Type B pancreatic cell (in vitro differentiated cells): ENCODE results near the gene CORO1C. TPM values are rescaled to one million over a fixed set of nuclear protein-coding genes. Genes with fewer than 3 reads are reported as not detected.

Experiments used
- DNase-seq: peaks from one replicate; pipeline ENCODE4 v3.0.0; 2021; ENCODE audit warnings: mixed read lengths; ENCODE audit not compliant: unreplicated experiment; ENCODE audit errors: extremely low spot score
- H3K27ac Mint-ChIP-seq: 2 replicates; pipeline ENCODE4 v1.8.0; 2021; ENCODE audit warnings: mild to moderate bottlenecking, mixed read lengths
- H3K27me3 Mint-ChIP-seq: 2 replicates; pipeline ENCODE4 v1.8.0; 2021; ENCODE audit warnings: mixed read lengths
- H3K36me3 Mint-ChIP-seq: 2 replicates; pipeline ENCODE4 v1.8.0; 2021; ENCODE audit warnings: mixed read lengths
- H3K4me1 Mint-ChIP-seq: one replicate; pipeline ENCODE4 v1.8.0; 2021; ENCODE audit warnings: mixed read lengths; ENCODE audit not compliant: unreplicated experiment
- H3K4me3 Mint-ChIP-seq: 2 replicates; pipeline ENCODE4 v1.8.0; 2021; ENCODE audit warnings: mild to moderate bottlenecking, mixed read lengths
- H3K9me3 Mint-ChIP-seq: 2 replicates; pipeline ENCODE4 v1.8.0; 2021; ENCODE audit warnings: mixed read lengths
- total RNA-seq: library from RNA; stranded (reverse); gene quantifications from 2 replicates; pipeline ENCODE4 v1.2.1, GENCODE V29; 2021; ENCODE audit warnings: low replicate concordance
- TF ChIP-seq, protein P1 (sequence below): fragments of 200-600 bp; sonication (generic); conservative IDR thresholded peaks from 2 replicates; pipeline ENCODE4 v1.5.0; 2021; ENCODE audit warnings: antibody characterized with exemption, mild to moderate bottlenecking

CORO1C gene
- total RNA-seq, 1 donor from 2014 or later, result 103 TPM

DNA sequence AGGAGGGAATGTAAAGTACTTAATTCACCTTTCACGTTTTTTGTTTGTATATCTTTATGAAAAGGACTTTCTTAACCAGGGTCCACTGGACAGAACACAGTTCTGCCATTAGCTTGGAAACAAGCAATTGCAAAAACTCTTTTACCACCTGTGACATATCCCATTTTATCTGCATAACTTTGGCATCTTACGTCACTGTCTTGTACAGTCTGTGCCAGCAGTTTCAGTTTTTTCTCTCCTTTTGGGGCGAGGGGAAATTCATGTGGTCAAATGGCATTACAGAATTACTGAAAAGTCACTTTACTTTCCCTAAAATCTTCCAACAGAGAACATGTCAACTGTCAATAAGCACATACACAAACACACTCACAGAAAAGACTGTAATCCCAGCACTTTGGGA, 53.9 kb downstream of the CORO1C start:
- no peak overlapping the region for H3K27ac Mint-ChIP-seq
- peaks cover 28% of the 10 kb centered on the region for H3K36me3 Mint-ChIP-seq
- H3K9me3 Mint-ChIP-seq, result peaks cover 5% of the 10 kb centered on the region
- DNase-seq, result no peak
- H3K4me3 Mint-ChIP-seq, result no peak overlapping the region
- H3K4me1 Mint-ChIP-seq, result peaks cover 6% of the 10 kb centered on the region
- TF ChIP-seq, protein P1, sequence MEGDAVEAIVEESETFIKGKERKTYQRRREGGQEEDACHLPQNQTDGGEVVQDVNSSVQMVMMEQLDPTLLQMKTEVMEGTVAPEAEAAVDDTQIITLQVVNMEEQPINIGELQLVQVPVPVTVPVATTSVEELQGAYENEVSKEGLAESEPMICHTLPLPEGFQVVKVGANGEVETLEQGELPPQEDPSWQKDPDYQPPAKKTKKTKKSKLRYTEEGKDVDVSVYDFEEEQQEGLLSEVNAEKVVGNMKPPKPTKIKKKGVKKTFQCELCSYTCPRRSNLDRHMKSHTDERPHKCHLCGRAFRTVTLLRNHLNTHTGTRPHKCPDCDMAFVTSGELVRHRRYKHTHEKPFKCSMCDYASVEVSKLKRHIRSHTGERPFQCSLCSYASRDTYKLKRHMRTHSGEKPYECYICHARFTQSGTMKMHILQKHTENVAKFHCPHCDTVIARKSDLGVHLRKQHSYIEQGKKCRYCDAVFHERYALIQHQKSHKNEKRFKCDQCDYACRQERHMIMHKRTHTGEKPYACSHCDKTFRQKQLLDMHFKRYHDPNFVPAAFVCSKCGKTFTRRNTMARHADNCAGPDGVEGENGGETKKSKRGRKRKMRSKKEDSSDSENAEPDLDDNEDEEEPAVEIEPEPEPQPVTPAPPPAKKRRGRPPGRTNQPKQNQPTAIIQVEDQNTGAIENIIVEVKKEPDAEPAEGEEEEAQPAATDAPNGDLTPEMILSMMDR, result no peak
- no peaks in the 10 kb centered on the region for H3K27me3 Mint-ChIP-seq

DNA sequence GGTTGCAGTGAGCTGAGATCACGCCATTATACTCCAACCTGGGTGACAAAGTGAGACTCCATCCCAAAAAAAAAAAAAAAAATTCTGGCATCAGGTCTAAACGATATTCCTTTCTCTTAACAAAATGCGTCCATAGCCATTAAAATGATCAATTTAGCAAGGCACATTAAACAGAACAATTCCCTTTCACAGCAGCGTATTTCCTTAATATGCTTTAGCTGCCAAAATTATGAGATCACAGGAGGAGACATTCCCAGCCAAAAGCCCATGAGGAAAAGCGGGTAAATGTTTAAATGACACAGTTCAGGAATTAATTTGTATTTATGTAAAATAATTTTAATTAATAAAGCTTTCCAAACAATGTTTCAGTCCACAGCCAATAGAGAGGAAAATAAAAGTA, 54.6 kb downstream of the CORO1C start:
- no peak for DNase-seq
- H3K9me3 Mint-ChIP-seq, result peaks cover 5% of the 10 kb centered on the region
- TF ChIP-seq, protein P1, result no peak
- H3K4me3 Mint-ChIP-seq, result no peak overlapping the region
- H3K4me1 Mint-ChIP-seq, result peaks cover 11% of the 10 kb centered on the region
- peaks cover 33% of the 10 kb centered on the region for H3K36me3 Mint-ChIP-seq
- no peak overlapping the region for H3K27ac Mint-ChIP-seq
- no peaks in the 10 kb centered on the region for H3K27me3 Mint-ChIP-seq

DNA sequence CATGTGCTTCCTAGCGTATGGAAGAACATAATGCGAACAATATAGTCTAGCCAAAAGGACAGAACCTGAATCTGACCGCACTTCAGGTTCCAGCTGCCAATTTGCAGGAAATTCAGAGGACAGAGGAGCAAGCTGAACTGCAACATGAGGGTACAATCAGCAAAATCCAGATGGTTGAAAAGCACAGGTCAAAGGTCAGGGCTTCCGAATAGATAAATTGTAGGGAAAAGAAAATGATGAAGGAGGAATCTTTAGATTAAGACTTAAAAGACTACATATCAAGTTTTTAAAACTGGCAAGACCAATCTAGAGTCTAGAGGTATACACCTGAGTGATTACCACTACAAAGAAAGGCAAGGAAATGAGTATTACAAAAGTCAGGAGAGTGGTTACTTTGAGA, 55.5 kb downstream of the CORO1C start:
- TF ChIP-seq, protein P1, result no peak
- no peak for DNase-seq
- H3K9me3 Mint-ChIP-seq, result no peaks in the 10 kb centered on the region
- peaks cover 33% of the 10 kb centered on the region for H3K36me3 Mint-ChIP-seq
- no peak overlapping the region for H3K27ac Mint-ChIP-seq
- H3K27me3 Mint-ChIP-seq, result no peaks in the 10 kb centered on the region
- peaks cover 11% of the 10 kb centered on the region for H3K4me1 Mint-ChIP-seq
- no peak overlapping the region for H3K4me3 Mint-ChIP-seq

DNA sequence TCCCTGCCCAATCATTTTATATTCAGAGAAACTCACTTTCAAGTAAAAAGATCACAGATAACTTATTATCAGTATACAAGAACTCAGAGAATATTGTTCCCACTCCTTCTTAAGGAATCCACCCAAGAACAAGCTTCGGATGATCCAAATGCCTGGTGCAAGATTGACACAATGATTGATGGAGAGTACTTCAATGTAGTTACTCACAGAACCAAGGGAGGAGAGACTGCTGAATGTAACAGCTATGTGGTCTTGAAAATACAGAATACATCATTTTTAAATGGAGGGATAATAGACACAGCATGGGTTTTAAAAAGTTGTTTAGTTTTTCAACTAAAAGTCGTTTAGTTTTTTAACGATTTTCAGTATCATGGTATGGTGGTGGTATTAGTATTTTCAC, 59.3 kb downstream of the CORO1C start:
- TF ChIP-seq, protein P1, result no peak
- peak overlapping the region; percentile 66 for H3K27ac Mint-ChIP-seq
- DNase-seq, result no peak
- peaks cover 25% of the 10 kb centered on the region for H3K36me3 Mint-ChIP-seq
- no peaks in the 10 kb centered on the region for H3K9me3 Mint-ChIP-seq
- H3K4me1 Mint-ChIP-seq, result peaks cover 12% of the 10 kb centered on the region
- H3K4me3 Mint-ChIP-seq, result no peak overlapping the region
- H3K27me3 Mint-ChIP-seq, result no peaks in the 10 kb centered on the region

DNA sequence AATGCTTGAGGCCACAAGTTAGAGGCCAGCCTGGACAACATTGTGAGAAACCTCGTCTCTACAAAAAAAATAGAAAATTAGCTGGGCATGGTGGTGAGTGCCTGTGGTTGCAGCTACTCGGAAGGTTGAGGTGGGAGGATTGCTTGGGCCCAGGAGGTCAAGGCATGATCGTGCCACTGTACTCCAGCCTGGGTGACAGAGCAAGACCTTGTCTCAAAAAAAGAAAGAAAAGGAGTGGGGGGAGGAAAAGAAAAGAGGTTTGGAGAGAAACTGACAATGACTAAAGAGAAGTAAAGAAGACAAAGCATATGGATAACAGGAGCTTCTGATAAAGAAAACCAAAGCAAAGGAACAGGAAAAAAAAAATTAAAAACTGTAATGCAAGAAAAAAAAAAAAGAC, 60.2 kb downstream of the CORO1C start:
- no peak overlapping the region for H3K27ac Mint-ChIP-seq
- TF ChIP-seq, protein P1, result no peak
- no peak for DNase-seq
- no peaks in the 10 kb centered on the region for H3K27me3 Mint-ChIP-seq
- peaks cover 23% of the 10 kb centered on the region for H3K36me3 Mint-ChIP-seq
- no peak overlapping the region for H3K4me3 Mint-ChIP-seq
- peaks cover 21% of the 10 kb centered on the region for H3K4me1 Mint-ChIP-seq
- H3K9me3 Mint-ChIP-seq, result no peaks in the 10 kb centered on the region

DNA sequence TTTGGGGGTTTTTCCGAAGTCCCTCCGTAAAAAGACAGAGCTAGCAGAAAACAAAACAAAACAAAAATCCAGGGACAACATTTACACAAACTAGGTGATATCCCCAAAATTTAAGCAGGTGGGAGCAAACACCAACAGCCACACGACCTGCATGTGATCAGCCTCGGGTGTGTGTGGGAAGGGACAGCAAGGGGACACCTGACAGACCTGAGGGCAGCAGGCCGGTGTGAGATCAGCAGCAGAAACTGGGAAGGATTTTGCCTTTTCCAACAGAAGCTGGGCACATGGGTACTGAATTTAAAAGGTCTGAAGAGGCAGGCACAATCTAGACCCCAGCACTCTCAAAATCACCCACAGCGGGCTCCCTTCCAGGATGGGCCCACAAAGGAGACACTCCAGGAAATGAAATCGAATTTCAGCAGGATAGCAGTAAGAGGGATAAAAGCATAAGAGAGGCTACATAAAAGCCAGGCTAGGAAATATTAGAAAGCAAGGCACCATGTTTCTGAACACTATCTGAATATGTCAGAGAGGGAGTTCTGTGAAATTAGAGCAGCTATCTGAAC, 61.2 kb downstream of the CORO1C start:
- no peak for DNase-seq
- Mint-ChIP-seq H3K36me3 (peaks cover 16% of the 10 kb centered on the region), H3K4me3 (no peak overlapping the region), H3K27me3 (no peaks in the 10 kb centered on the region), H3K4me1 (peaks cover 23% of the 10 kb centered on the region), H3K27ac (peak overlapping the region; percentile 56), H3K9me3 (no peaks in the 10 kb centered on the region)
- TF ChIP-seq, protein P1, result no peak
